Measurements from ENCODE around the gene SLC38A7.

Gene SLC38A7

DNA sequence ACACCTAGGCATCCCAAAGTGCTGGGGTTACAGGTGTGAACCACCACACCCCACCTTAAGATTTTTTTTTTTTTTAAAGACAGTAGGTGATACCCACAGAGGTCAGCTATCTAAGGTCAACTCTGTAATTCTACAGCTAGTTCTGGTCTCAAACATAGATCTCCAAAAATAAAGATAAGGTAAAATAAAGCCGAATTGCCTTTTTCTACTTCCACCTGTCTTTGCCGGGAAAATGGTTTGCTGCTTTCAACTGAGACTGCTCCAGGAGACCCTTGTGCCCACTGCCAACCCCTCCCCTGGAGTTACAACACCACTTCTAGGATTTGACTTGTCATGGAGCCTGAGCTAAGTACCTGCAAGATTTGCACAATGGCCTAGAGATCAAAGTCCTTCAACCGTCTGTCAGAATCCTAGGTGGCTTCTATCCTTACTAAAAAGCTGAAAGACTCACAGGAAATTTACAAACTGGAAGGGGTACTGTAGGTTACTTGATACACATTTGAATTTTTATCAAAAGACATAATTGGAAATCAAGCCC, 50.2 kb downstream of the SLC38A7 start:
- no peak for DNase-seq

DNA sequence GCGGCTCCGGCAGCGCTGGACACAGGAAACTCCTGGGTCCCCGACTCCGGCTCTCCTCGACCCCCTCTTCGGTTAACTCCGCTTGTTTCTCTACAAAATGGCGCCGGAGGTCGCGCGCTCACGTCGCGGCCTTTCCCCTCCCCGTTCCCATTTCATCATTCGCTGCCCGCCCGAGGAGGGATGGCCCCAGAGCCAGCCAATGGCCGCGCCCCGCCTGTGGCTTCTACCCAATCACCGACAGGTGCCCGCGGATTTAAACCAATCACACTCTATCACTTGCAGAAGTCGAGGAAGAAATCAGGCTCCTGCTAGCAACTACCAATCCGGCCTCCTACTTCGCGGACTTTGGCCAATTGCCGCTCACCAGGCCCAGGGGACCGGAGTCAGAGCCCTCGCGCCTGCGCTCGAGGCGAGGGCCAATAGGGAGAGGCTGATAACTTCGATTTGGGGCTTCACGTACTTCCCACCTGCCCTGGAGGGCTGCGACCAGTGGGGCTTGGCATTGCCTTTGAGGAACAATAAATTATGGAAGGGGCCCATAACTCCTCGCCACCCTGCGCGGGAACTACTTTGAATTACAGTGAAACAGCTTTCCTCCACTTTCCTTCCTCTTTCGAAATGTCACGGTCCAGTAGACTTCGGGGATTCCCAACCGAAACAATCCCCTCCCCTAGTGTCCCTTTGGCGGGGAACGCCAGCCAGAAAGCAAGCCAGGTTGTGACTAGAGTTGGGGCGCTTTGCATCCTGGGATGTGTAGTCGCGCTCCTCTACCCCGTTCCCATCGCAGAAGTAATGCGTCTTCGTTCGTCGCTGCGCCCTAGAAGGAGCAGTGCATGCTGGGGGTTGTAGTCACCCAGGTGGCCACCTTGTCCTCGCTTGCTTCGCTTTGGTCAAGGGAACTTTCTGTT, 54.6 kb downstream of the SLC38A7 start, which contains the start of gene CNOT1:
TSS of gene CNOT1 (minus strand) at position 94 of the 908 bp plus-strand sequence. CDS start 30,489 bp downstream, outside the sequence.
- DNase-seq: peak; percentile 94

DNA sequence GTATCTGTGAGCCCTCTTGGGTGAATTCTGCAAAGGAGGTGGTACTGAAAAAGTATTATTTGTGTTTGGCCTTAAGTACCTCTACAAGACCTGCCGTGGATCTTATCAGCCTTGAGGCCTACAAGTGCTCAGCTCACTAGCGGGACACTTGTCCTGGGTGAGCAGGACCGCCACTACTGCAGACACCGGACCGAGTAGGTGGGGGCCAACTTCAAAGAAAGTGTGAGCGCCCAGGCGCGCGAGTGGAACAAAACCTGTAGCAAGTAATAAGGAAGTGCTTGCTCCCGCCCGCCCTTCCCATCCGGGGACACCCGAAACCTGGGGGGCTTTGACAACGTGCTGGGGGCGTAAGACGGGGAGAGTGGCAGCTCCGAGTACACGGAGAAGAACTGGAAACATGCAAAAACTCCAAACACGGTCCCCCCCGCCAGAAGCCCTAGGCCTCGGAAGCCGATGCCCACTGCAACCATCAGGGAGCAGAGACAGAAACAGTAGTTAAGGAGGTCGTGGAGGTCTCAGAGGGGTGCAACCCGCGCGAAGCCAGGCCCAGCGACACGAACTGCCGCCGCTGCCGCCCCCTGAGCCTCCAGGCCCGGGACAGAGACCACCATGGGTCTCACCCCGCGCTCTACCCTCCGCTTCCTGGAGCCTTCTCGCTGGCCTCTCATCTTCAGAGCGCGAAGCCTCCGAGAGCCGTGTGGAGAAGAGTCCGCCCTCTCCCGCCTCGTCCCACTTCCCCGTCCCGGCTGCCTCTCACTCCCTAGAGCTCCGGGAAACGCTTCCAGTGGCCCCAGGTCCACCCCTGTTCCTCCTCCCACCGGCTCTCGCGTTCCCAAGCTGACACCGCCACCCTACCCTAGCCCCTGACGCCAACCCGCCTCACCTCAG, 55.5 kb downstream of the SLC38A7 start:
- no peak for DNase-seq

DNA sequence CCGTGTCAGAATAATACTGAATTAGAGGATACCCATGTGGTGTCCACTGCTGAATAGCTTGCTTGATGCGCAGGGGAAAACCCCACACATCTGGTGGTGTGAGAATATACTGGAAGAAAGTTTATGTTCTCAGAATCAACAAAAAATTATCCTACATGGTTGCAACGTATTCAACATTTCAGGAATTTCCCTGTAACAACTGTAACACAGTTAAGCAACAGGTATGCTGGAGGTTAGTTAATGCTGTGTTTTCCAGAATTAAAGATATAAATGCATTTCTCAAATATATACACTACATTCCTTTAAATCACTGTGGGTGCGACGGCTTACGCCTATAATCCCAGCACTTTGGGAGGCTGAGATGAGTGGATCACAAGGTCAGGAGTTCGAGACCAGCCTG, 60.4 kb downstream of the SLC38A7 start:
- no peak for DNase-seq

DNA sequence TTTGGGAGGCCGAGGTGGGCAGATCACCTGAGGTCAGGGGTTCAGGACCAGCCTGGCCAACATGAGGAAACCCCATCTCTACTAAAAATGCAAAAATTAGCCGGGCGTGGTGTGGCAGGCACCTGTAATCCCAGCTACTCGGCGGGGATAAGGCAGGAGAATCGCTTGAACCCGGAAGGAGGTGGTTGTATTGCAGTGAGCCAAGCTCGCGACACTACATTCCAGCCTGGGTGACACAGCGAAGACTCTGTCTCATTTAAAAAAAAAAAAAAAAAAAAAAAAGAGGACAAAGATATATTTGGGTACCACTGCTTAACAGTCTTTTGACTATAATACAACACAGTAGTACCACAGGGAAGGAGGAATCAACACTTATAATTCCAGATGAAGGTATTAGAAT, 64.2 kb downstream of the SLC38A7 start:
- DNase-seq: no peak

DNA sequence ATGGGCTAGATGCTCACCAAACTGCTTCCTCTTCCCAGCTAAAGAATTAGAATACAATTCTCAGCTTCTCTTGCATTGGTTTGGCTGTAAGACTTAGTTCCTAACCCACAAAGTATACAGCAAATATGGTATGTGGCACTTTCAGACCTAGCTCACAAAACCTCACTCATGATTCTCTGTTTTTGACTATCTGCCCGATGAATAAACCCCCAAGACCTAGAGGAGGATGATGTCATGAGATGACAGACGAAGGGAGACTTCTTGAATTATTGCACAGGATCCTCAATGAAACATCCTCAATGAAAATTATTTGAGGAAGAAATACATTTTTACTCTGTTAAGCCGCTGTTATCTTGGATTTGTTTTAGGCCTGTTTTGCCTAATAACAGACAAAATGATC, 69.3 kb downstream of the SLC38A7 start:
- no peak for DNase-seq

All from T1000 (cell line).